ENCODE data around the gene HCN2. TPM values are rescaled to one million over a fixed set of nuclear protein-coding genes. Genes with fewer than 3 reads are reported as not detected.

The HCN2 gene
- total and polyA plus RNA-seq, 9 of the 15 experiments (the other 6 are each of a cell fraction or from before 2014, with no cell fraction given): 0.29 to 4.2 (median 0.82) TPM; not detected in 2

GRCh38 chr19:567296-567900, 22.3 kb upstream of the HCN2 start (continued):
- TF ChIP-seq, protein P1, sequence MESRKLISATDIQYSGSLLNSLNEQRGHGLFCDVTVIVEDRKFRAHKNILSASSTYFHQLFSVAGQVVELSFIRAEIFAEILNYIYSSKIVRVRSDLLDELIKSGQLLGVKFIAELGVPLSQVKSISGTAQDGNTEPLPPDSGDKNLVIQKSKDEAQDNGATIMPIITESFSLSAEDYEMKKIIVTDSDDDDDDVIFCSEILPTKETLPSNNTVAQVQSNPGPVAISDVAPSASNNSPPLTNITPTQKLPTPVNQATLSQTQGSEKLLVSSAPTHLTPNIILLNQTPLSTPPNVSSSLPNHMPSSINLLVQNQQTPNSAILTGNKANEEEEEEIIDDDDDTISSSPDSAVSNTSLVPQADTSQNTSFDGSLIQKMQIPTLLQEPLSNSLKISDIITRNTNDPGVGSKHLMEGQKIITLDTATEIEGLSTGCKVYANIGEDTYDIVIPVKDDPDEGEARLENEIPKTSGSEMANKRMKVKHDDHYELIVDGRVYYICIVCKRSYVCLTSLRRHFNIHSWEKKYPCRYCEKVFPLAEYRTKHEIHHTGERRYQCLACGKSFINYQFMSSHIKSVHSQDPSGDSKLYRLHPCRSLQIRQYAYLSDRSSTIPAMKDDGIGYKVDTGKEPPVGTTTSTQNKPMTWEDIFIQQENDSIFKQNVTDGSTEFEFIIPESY (CRISPR knock-in tag; IDR thresholded peaks at IDR 0.05): peak; percentile 73; the same call in 1 of the 2 replicates
- TF ChIP-seq ESRRB (CRISPR knock-in tag; IDR thresholded peaks at IDR 0.05; ENCODE audit: borderline replicate concordance) (no peak), MTA1 (IDR thresholded peaks at IDR 0.05; ENCODE audit: borderline replicate concordance) (no peak), ZNF764 (CRISPR knock-in tag; IDR thresholded peaks at IDR 0.05; ENCODE audit: low read depth) (no peak), TAF15 (IDR thresholded peaks at IDR 0.05; ENCODE audit: low read depth, low read length) (no peak), HEY1 (CRISPR knock-in tag; IDR thresholded peaks at IDR 0.05; ENCODE audit: borderline replicate concordance) (no peak)
- TF ChIP-seq, protein P2, sequence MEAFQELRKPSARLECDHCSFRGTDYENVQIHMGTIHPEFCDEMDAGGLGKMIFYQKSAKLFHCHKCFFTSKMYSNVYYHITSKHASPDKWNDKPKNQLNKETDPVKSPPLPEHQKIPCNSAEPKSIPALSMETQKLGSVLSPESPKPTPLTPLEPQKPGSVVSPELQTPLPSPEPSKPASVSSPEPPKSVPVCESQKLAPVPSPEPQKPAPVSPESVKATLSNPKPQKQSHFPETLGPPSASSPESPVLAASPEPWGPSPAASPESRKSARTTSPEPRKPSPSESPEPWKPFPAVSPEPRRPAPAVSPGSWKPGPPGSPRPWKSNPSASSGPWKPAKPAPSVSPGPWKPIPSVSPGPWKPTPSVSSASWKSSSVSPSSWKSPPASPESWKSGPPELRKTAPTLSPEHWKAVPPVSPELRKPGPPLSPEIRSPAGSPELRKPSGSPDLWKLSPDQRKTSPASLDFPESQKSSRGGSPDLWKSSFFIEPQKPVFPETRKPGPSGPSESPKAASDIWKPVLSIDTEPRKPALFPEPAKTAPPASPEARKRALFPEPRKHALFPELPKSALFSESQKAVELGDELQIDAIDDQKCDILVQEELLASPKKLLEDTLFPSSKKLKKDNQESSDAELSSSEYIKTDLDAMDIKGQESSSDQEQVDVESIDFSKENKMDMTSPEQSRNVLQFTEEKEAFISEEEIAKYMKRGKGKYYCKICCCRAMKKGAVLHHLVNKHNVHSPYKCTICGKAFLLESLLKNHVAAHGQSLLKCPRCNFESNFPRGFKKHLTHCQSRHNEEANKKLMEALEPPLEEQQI (IDR thresholded peaks at IDR 0.05): no peak
